ENCODE results near the gene RALBP1. TPM values are rescaled to one million over a fixed set of nuclear protein-coding genes. Genes with fewer than 3 reads are reported as not detected.
A peak's percentile ranks its signal among the peaks of the same experiment; 100 is the strongest.

RALBP1 gene
- total RNA-seq, 1 experiment from 2014 or later, result 66.2 TPM

- peak; percentile 75 for ATAC-seq
- Histone ChIP-seq H3K27ac (ENCODE audit: low read depth, low read length) (peak overlapping the region; percentile 83), H2AFZ (ENCODE audit: low read depth, low read length, poor library complexity, severe bottlenecking) (no peak overlapping the region), H3K9ac (ENCODE audit: low read length) (peak overlapping the region; percentile 90), H4K20me1 (ENCODE audit: insufficient read depth) (no peaks in the 10 kb centered on the region), H3K36me3 (ENCODE audit: control insufficient read depth in 1 of 2, insufficient read depth in 2 of 2, low read length in 2 of 2) (no peaks in the 10 kb centered on the region), H3K4me2 (ENCODE audit: low read length) (peak overlapping the region; percentile 92), H3K27me3 (ENCODE audit: insufficient read depth, low read length) (no peaks in the 10 kb centered on the region), H3K4me1 (ENCODE audit: control insufficient read depth in 1 of 2, insufficient read depth in 2 of 2, low read length in 2 of 2) (peaks cover 7 to 23% of the 10 kb centered on the region in 2 experiments), H3K79me2 (ENCODE audit: insufficient read depth, low read length) (peaks cover 37% of the 10 kb centered on the region), H3K9me3 (ENCODE audit: control insufficient read depth in 1 of 2, insufficient read depth in 1 of 2, low read depth in 1 of 2, low read length in 2 of 2) (no peaks in the 10 kb centered on the region), H3K4me3 (replicated peaks in 1 of 2; ENCODE audit: low read depth in 1 of 2, low read length in 2 of 2) (peak overlapping the region; percentile 89 to 90), H3K9me2 (ENCODE audit: insufficient read depth) (no peaks in the 10 kb centered on the region)
- ChIA-PET POLR2A (no interaction called here), CTCF (no interaction called here), RAD21 (ENCODE audit: low non-redundant PET in 1 of 2, low total read pairs in 2 of 2, uncharacterized antibody in 2 of 2, unreplicated experiment in 2 of 2) (no interaction called here)
- BruUV-seq (replicated peaks), result TSS peak; percentile 89
- no peak for TF ChIP-seq EZH2 (IDR thresholded peaks at IDR 0.05)
- TF ChIP-seq REST (IDR thresholded peaks at IDR 0.05; ENCODE audit: low read depth), result no peak
- intact Hi-C loops (cut with micrococcal nuclease), result loop anchor here (10.0 kb wide), 1 partner anchor 60 kb away; no protein-coding TSS in a partner anchor
- peak; percentile 72 for DNase-seq (ENCODE audit: low read depth, low spot score)
Observed at GRCh38 chr18:9474108-9474982, 968 bp upstream of the RALBP1 start.
